HG02885 (cell line): ENCODE measurements around the gene PPP1R16B.
"Not testable (repeated sequence)": the region's sequence is repeated elsewhere in the genome, so short reads cannot be mapped to it uniquely, and the experiment has no call there.

Experiments used
- ATAC-seq: cut with Tn5 transposase; IDR thresholded peaks from one replicate; pipeline ENCODE4 v1.9.1; 2021; ENCODE audit warnings: mild to moderate bottlenecking; ENCODE audit not compliant: unreplicated experiment, poor library complexity

The PPP1R16B gene

GRCh38 chr20:38841570-38841969, 36.1 kb downstream of the PPP1R16B start:
- no peak for ATAC-seq

- ATAC-seq, result peak; percentile 40
Measured at GRCh38 chr20:38842026-38842425, 36.5 kb downstream of the PPP1R16B start.

GRCh38 chr20:38842558-38842981, 37.1 kb downstream of the PPP1R16B start:
- ATAC-seq, result peak; percentile 89

- no peak for ATAC-seq
Measured at GRCh38 chr20:38843346-38843745, 37.8 kb downstream of the PPP1R16B start.

GRCh38 chr20:38844963-38845362, 39.5 kb downstream of the PPP1R16B start:
- no peak for ATAC-seq

GRCh38 chr20:38847840-38848239, 42.3 kb downstream of the PPP1R16B start:
- ATAC-seq, result no peak

- ATAC-seq, result no peak
Measured at GRCh38 chr20:38853759-38854158, 48.3 kb downstream of the PPP1R16B start.

- ATAC-seq, result no peak
Measured at GRCh38 chr20:38854654-38855066, 49.2 kb downstream of the PPP1R16B start.

GRCh38 chr20:38855356-38855755, 49.9 kb downstream of the PPP1R16B start:
- no peak for ATAC-seq

GRCh38 chr20:38856570-38856969, 51.1 kb downstream of the PPP1R16B start:
- no peak for ATAC-seq

GRCh38 chr20:38857703-38858102, 52.2 kb downstream of the PPP1R16B start:
- no peak for ATAC-seq

- ATAC-seq, result no peak
Measured at GRCh38 chr20:38859070-38859690, 53.7 kb downstream of the PPP1R16B start.

- ATAC-seq, result not testable (repeated sequence)
Measured at GRCh38 chr20:38859857-38860256, 54.4 kb downstream of the PPP1R16B start.

- no peak for ATAC-seq
Measured at GRCh38 chr20:38861071-38861401, 55.5 kb downstream of the PPP1R16B start.

GRCh38 chr20:38862226-38862625, 56.7 kb downstream of the PPP1R16B start:
- ATAC-seq, result no peak

GRCh38 chr20:38863024-38863851, 57.7 kb downstream of the PPP1R16B start:
- ATAC-seq, result peak; percentile 60

- ATAC-seq, result no peak
Measured at GRCh38 chr20:38864662-38865061, 59.2 kb downstream of the PPP1R16B start.

- ATAC-seq, result no peak
Measured at GRCh38 chr20:38866265-38867061, 61.0 kb downstream of the PPP1R16B start.

- ATAC-seq, result no peak
Measured at GRCh38 chr20:38867062-38867359, 61.5 kb downstream of the PPP1R16B start.

- ATAC-seq, result no peak
Measured at GRCh38 chr20:38870733-38871559, 65.4 kb downstream of the PPP1R16B start.
